BE2C (cell line): ENCODE results near the gene RABAC1.

Source experiments
- DNase-seq: peaks from one replicate; pipeline ENCODE4 v3.0.0-alpha.2; 2020
- H3K27me3 ChIP-seq: fragments of 250-450 bp; sonication (Bioruptor Pico); 2 replicates; pipeline ENCODE4 v1.5.1; 2020; ENCODE audit warnings: mild to moderate bottlenecking
- H3K36me3 ChIP-seq: fragments of 250-450 bp; sonication (Bioruptor Pico); 2 replicates; pipeline ENCODE4 v1.5.1; 2020; ENCODE audit warnings: mild to moderate bottlenecking
- H3K4me1 ChIP-seq: fragments of 250-450 bp; sonication (Bioruptor Pico); 2 replicates; pipeline ENCODE4 v1.5.1; 2020
- H3K4me3 ChIP-seq: 2 replicates; pipeline ENCODE4 v1.5.1; 2011; ENCODE audit warnings: low read depth, low read length
- H3K9me3 ChIP-seq: fragments of 250-450 bp; sonication (Bioruptor Pico); 2 replicates; pipeline ENCODE4 v1.5.1; 2020
- CTCF ChIP-seq: IDR thresholded peaks from 2 replicates; pipeline ENCODE4 v1.5.1; 2012; ENCODE audit warnings: mild to moderate bottlenecking, low read depth, low read length

The RABAC1 gene

DNA sequence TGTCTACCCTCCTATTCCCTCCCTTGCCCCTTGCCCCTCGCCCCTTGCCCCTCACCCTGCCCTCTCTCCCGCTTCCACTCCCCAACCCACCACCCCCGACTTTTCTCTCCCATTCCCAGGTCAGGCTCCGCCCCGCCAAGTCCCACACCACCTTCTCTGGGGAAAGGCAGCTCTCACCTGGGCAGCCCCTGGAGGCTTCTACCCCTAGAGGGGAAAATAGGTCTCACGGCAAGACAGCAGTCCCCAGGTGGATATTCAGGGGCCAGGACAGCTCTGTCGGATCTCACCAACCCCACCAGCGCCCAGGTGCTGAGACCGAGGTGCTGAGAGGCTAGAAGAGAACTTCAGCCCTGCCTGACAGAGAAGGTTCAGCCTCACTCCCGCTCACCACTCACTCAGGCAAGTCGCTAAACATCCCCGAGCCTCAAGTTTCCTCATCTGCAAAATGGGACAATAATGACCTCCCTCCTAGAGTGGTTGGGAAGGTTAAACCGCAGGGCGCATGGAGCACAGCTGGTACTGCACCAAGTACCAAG, 29.5 kb downstream of the RABAC1 start:
- Histone ChIP-seq H3K4me1 (no peaks in the 10 kb centered on the region), H3K9me3 (no peaks in the 10 kb centered on the region; the same call in 1 of the 2 replicates), H3K4me3 (no peak overlapping the region), H3K27me3 (peaks cover 77% of the 10 kb centered on the region), H3K36me3 (no peaks in the 10 kb centered on the region)
- no peak for DNase-seq
- TF ChIP-seq CTCF: no peak

- H3K4me1 ChIP-seq: no peaks in the 10 kb centered on the region
- H3K27me3 ChIP-seq: peaks cover 71% of the 10 kb centered on the region
- TF ChIP-seq CTCF: no peak
- H3K36me3 ChIP-seq: no peaks in the 10 kb centered on the region
- H3K4me3 ChIP-seq: no peak overlapping the region
- no peak for DNase-seq
- no peaks in the 10 kb centered on the region; the same call in 1 of the 2 replicates for H3K9me3 ChIP-seq
Observed at GRCh38 chr19:41928754-41929535, 30.2 kb downstream of the RABAC1 start.

GRCh38 chr19:41928221-41928683, 30.9 kb downstream of the RABAC1 start, which contains the start of gene ERFL:
TSS of gene ERFL (minus strand) at chr19:41928449. CDS start at chr19:41912919, 15,530 bp downstream.
- Histone ChIP-seq H3K4me1 (no peaks in the 10 kb centered on the region), H3K27me3 (peaks cover 65% of the 10 kb centered on the region), H3K9me3 (no peaks in the 10 kb centered on the region; the same call in 1 of the 2 replicates), H3K4me3 (no peak within 1 kb of the TSS), H3K36me3 (no peaks in the 10 kb centered on the region)
- no peak for TF ChIP-seq CTCF
- DNase-seq: no peak

DNA sequence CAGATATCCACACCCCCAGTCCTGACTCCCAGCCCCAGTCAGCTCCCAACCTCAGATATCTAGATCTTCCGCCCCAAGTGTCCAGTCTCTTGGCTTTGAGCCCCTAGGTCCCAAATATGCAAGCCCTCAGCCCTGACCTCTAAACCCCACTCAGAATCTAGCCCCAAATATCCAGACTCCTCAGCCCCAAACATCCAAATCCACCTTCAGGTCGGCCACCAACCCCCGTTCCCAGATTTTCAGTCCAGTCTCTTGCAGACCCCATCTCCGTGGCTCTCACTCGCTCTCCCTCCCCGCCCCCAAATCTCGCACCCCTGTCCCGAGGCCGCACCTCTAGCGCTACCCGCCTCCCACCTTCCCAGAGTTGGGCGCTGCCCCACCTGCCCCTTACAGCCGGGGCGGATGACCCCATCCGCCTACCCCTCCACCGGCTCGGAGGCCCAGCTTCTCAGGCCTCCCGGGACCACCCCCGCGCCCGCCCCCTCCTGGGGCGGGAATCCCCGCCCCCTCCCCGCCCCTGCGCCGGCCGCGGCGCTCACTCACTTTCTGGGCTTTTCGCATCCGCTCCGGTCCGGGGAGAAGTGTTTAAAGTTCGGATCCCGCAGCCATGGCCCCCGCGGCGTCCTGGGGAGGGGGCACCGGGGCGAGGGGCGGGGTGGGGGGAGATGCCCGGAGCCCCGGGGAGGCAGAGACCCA, 31.5 kb downstream of the RABAC1 start:
- no peak for TF ChIP-seq CTCF
- no peaks in the 10 kb centered on the region for H3K4me1 ChIP-seq
- H3K27me3 ChIP-seq: peaks cover 60% of the 10 kb centered on the region
- no peak for DNase-seq
- no peaks in the 10 kb centered on the region for H3K36me3 ChIP-seq
- no peaks in the 10 kb centered on the region; the same call in 1 of the 2 replicates for H3K9me3 ChIP-seq
- H3K4me3 ChIP-seq: no peak overlapping the region

DNA sequence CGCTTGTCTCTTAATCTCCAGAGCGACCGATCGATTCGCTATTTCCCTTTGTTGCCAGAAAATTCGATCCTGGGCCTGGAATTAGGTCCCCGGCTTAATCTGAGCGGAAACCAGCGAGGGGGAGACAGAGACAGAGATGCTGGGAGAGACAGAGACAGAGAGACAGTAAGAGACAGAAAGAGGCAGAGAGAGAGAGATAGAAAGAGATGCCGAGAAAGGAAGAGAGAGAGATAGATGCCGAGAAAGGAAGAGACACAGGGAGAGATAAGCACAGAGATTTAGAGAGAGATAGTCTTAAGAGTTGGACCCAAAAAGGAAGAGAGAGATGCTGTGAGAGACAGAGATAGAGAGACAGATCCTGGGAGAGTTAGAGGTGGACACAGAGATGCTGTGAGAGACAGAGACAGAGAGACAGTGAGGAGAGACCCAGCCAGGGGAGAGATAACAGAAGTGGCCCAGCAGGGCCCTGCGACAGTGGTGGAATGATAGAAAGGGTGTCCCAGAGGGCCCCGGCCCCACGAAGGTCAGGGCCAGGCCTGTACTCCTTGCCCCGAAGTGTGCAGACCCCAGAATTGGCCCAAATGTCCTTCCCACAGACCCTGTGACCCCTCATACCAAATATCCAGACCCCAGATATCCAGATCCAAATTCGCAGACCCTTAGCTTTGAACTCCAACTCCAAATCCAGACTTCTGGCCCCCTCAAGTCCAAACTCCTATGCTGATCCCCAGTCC, 32.2 kb downstream of the RABAC1 start:
- Histone ChIP-seq H3K27me3 (peaks cover 53% of the 10 kb centered on the region), H3K36me3 (no peaks in the 10 kb centered on the region), H3K4me3 (no peak overlapping the region), H3K4me1 (no peaks in the 10 kb centered on the region), H3K9me3 (no peaks in the 10 kb centered on the region; the same call in 1 of the 2 replicates)
- DNase-seq: no peak
- TF ChIP-seq CTCF: no peak
